GM21576 (cell line): ENCODE data around the gene CASP9.
A peak's percentile ranks its signal among the peaks of the same experiment; 100 is the strongest.

Experiments
- ATAC-seq: cut with Tn5 transposase; IDR thresholded peaks from one replicate; pipeline ENCODE4 v1.9.1; 2021; ENCODE audit warnings: mild to moderate bottlenecking, moderate library complexity; ENCODE audit not compliant: unreplicated experiment

The CASP9 gene

GRCh38 chr1:15524021-15524282 is at the start of gene CASP9:
Gene CASP9 (minus strand): TSS chr1:15524215. CDS start chr1:15524200, 15 bp downstream.
- no peak for ATAC-seq

GRCh38 chr1:15573477-15573876 is 49.5 kb upstream of the CASP9 start:
- no peak for ATAC-seq

- no peak for ATAC-seq
Observed at GRCh38 chr1:15571266-15571665, 47.3 kb upstream of the CASP9 start.

- ATAC-seq = no peak
Observed at GRCh38 chr1:15570861-15571260, 46.8 kb upstream of the CASP9 start.

- ATAC-seq = no peak
Observed at GRCh38 chr1:15568387-15569073, 44.5 kb upstream of the CASP9 start.

- ATAC-seq = no peak
Observed at GRCh38 chr1:15559189-15559810, 35.3 kb upstream of the CASP9 start.

GRCh38 chr1:15558516-15558915 is 34.5 kb upstream of the CASP9 start:
- ATAC-seq = no peak

GRCh38 chr1:15557594-15557993 is 33.6 kb upstream of the CASP9 start:
- no peak for ATAC-seq

GRCh38 chr1:15557008-15557407 is 33.0 kb upstream of the CASP9 start:
- ATAC-seq = no peak

GRCh38 chr1:15550573-15550972 is 26.6 kb upstream of the CASP9 start:
- ATAC-seq = no peak

GRCh38 chr1:15546641-15547040 is 22.6 kb upstream of the CASP9 start:
- no peak for ATAC-seq

GRCh38 chr1:15543589-15544568 is 19.9 kb upstream of the CASP9 start:
- no peak for ATAC-seq

- no peak for ATAC-seq
Observed at GRCh38 chr1:15543251-15543588, 19.2 kb upstream of the CASP9 start.

- ATAC-seq = no peak
Observed at GRCh38 chr1:15542388-15543250, 18.6 kb upstream of the CASP9 start.

GRCh38 chr1:15541231-15541792 is 17.3 kb upstream of the CASP9 start:
- ATAC-seq = no peak

GRCh38 chr1:15540186-15540585 is 16.2 kb upstream of the CASP9 start:
- no peak for ATAC-seq

GRCh38 chr1:15538771-15539170 is 14.8 kb upstream of the CASP9 start:
- no peak for ATAC-seq

GRCh38 chr1:15531682-15532081 is 7.7 kb upstream of the CASP9 start:
- ATAC-seq = no peak

- no peak for ATAC-seq
Observed at GRCh38 chr1:15531003-15531402, 7.0 kb upstream of the CASP9 start.

- ATAC-seq = peak; percentile 46
Observed at GRCh38 chr1:15526490-15527339, 2.7 kb upstream of the CASP9 start, which contains the start of gene DNAJC16. Gene DNAJC16 (plus strand): TSS chr1:15526848. CDS start chr1:15529106, 2,258 bp downstream.
